ENCODE data around the gene CGA.

- TF ChIP-seq CTCF (IDR thresholded peaks at IDR 0.05 in 8 of 11, conservative IDR thresholded peaks at IDR 0.05 in 3 of 11): no peak
- no peak for TF ChIP-seq POLR2A (IDR thresholded peaks at IDR 0.05)
- TF ChIP-seq POLR2AphosphoS5 (IDR thresholded peaks at IDR 0.05): no peak
These were observed 20.7 kb downstream of the CGA start for GRCh38 chr6:87074101-87074621.
